HCT116 (cell line): ENCODE data around the gene EP400. TPM values are rescaled to one million over a fixed set of nuclear protein-coding genes. Genes with fewer than 3 reads are reported as not detected.

Experiments
- ATAC-seq: fragments of 200-7000 bp; cut with Tn5 transposase; 2 replicates; pipeline ENCODE4 v1.9.1; 2020; ENCODE audit warnings: mild to moderate bottlenecking, moderate library complexity
- BruUV-seq: library from RNA; stranded (reverse); fragments of 400-500 nt; replicated peaks from 2 replicates; lab custom pipeline; 2021; lab: Mats Ljungman, UMichigan
- CTCF ChIA-PET: fragments of 300-600 bp; sonication (Branson Sonifier 250); formaldehyde crosslinking; loops from one replicate; lab custom pipeline; 2021; ENCODE audit warnings: antibody characterized with exemption; lab: Charles Lee
- POLR2A ChIA-PET: fragments of 300-600, 350-600 bp; sonication (Branson Sonifier 250); formaldehyde crosslinking; loops from one replicate; lab custom pipeline; 2021; ENCODE audit warnings: antibody characterized with exemption; lab: Charles Lee
- RAD21 ChIA-PET, 2 experiments: fragments of 300-600 bp; sonication (Branson Sonifier 250); formaldehyde crosslinking; loops; one replicate each; lab custom pipeline; 2023; ENCODE audit warnings: low total read pairs in 2 of 2; ENCODE audit not compliant: uncharacterized antibody in 2 of 2, unreplicated experiment in 2 of 2, low non-redundant PET in 1 of 2; lab: Charles Lee
- DNase-seq: peaks from one replicate; pipeline ENCODE4 v3.0.0-alpha.2; 2010; ENCODE audit warnings: low read depth, low spot score
- H2AFZ ChIP-seq: fragments of 200-600 bp; shearing (Covaris generic), sonication (generic); 2 replicates; pipeline ENCODE4 v1.6.1; 2017; ENCODE audit warnings: low read depth, mixed run types, mixed read lengths, antibody characterized with exemption, low read length; ENCODE audit not compliant: poor library complexity, severe bottlenecking
- H3K27ac ChIP-seq: 2 replicates; pipeline ENCODE4 v1.5.1; 2012; ENCODE audit warnings: low read depth, low read length
- H3K27me3 ChIP-seq: fragments of 200-600 bp; sonication (generic); 2 replicates; pipeline ENCODE4 v1.6.1; 2016; ENCODE audit warnings: mixed run types, low read length, mixed read lengths; ENCODE audit not compliant: insufficient read depth
- H3K36me3 ChIP-seq, 2 experiments: fragments of 200-500 bp in 1 of 2; fragments of 200-600 bp in 1 of 2; sonication (Bioruptor generic) in 1 of 2; sonication (generic) in 1 of 2; 2 replicates each; pipeline versions ENCODE4 v1.5.1 to v1.6.1; 2014 to 2016; ENCODE audit warnings: low read length in 2 of 2, inconsistent platforms in 1 of 2, mixed read lengths in 1 of 2, mixed run types in 1 of 2; ENCODE audit not compliant: insufficient read depth in 2 of 2, control insufficient read depth in 1 of 2
- H3K4me1 ChIP-seq, 2 experiments: fragments of 200-600 bp in 1 of 2; sonication (generic) in 1 of 2; 2 replicates each; pipeline versions ENCODE4 v1.5.1 to v1.6.1; 2012 to 2017; ENCODE audit warnings: low read length in 2 of 2, inconsistent platforms in 1 of 2, mild to moderate bottlenecking in 1 of 2, mixed read lengths in 1 of 2, mixed run types in 1 of 2, moderate library complexity in 1 of 2; ENCODE audit not compliant: insufficient read depth in 2 of 2, control insufficient read depth in 1 of 2
- H3K4me2 ChIP-seq: fragments of 200-600 bp; sonication (generic); 2 replicates; pipeline ENCODE4 v1.6.1; 2017; ENCODE audit warnings: mixed run types, low read length, mixed read lengths
- H3K4me3 ChIP-seq, 2 experiments: fragments of 200-600 bp in 1 of 2; sonication (generic) in 1 of 2; replicated peaks in 1 of 2; 2 replicates each; pipeline ENCODE4 v1.5.1; 2011 to 2016; ENCODE audit warnings: low read length in 2 of 2, control low read depth in 1 of 2, low read depth in 1 of 2, mild to moderate bottlenecking in 1 of 2, mixed read lengths in 1 of 2, mixed run types in 1 of 2
- H3K79me2 ChIP-seq: fragments of 200-600 bp; sonication (generic); 2 replicates; pipeline ENCODE4 v1.6.1; 2017; ENCODE audit warnings: mild to moderate bottlenecking, mixed run types, low read length, moderate library complexity, mixed read lengths; ENCODE audit not compliant: insufficient read depth
- H3K9ac ChIP-seq: fragments of 200-600 bp; sonication (generic); 2 replicates; pipeline ENCODE4 v1.6.1; 2016; ENCODE audit warnings: low read length, mixed read lengths
- H3K9me2 ChIP-seq: fragments of 200-600 bp; sonication (generic), shearing (Covaris generic); 2 replicates; pipeline ENCODE4 v1.6.1; 2017; ENCODE audit warnings: mixed run types, mild to moderate bottlenecking, moderate library complexity; ENCODE audit not compliant: insufficient read depth
- H3K9me3 ChIP-seq, 2 experiments: fragments of 200-500 bp in 1 of 2; fragments of 200-600 bp in 1 of 2; sonication (Bioruptor generic) in 1 of 2; sonication (generic) in 1 of 2; 2 replicates each; pipeline ENCODE4 v1.6.1; 2014 to 2017; ENCODE audit warnings: low read length in 2 of 2, mixed read lengths in 2 of 2, inconsistent platforms in 1 of 2, low read depth in 1 of 2, mild to moderate bottlenecking in 1 of 2, mixed run types in 1 of 2, moderate library complexity in 1 of 2; ENCODE audit not compliant: control insufficient read depth in 1 of 2, insufficient read depth in 1 of 2
- H4K20me1 ChIP-seq: fragments of 200-600 bp; sonication (generic), shearing (Covaris generic); 2 replicates; pipeline ENCODE4 v1.6.1; 2017; ENCODE audit warnings: mixed run types, mild to moderate bottlenecking, moderate library complexity; ENCODE audit not compliant: insufficient read depth
- EGR1 ChIP-seq: IDR thresholded peaks from 2 replicates; pipeline ENCODE4 v1.6.1; 2012; ENCODE audit warnings: low read depth
- ELF1 ChIP-seq: IDR thresholded peaks from 2 replicates; pipeline ENCODE4 v1.6.1; 2012; ENCODE audit warnings: low read depth, borderline replicate concordance
- FOSL1 ChIP-seq: IDR thresholded peaks from 2 replicates; pipeline ENCODE4 v1.6.1; 2012; ENCODE audit warnings: low read depth
- JUND ChIP-seq: IDR thresholded peaks from 2 replicates; pipeline ENCODE4 v1.6.1; 2012
- MAX ChIP-seq: IDR thresholded peaks from 2 replicates; pipeline ENCODE4 v1.6.1; 2012
- POLR2A ChIP-seq: IDR thresholded peaks from 2 replicates; pipeline ENCODE4 v1.7.0; 2011; ENCODE audit warnings: borderline replicate concordance; ENCODE audit not compliant: insufficient read depth, insufficient read length; ENCODE audit errors: extremely low read depth
- RAD21 ChIP-seq: IDR thresholded peaks from 2 replicates; pipeline ENCODE4 v1.6.1; 2012; ENCODE audit warnings: low read depth, mild to moderate bottlenecking
- REST ChIP-seq: IDR thresholded peaks from 2 replicates; pipeline ENCODE4 v1.6.1; 2012; ENCODE audit warnings: low read depth
- SIN3A ChIP-seq: IDR thresholded peaks from 2 replicates; pipeline ENCODE4 v1.6.1; 2012; ENCODE audit warnings: low read depth
- SRF ChIP-seq: IDR thresholded peaks from 2 replicates; pipeline ENCODE4 v1.6.1; 2012; ENCODE audit warnings: low read depth
- ZBTB33 ChIP-seq: IDR thresholded peaks from 2 replicates; pipeline ENCODE4 v1.6.1; 2011; ENCODE audit warnings: mild to moderate bottlenecking, low read length, moderate library complexity; ENCODE audit not compliant: insufficient replicate concordance; ENCODE audit errors: extremely low read depth
- ZFX ChIP-seq: fragments of 450-650 bp; IDR thresholded peaks from 2 replicates; pipeline ENCODE4 v1.6.1; 2017
- ZNF274 ChIP-seq: fragments of 200-500 bp; sonication (Bioruptor generic); IDR thresholded peaks from 2 replicates; pipeline ENCODE4 v1.6.1; 2014; ENCODE audit warnings: mild to moderate bottlenecking, low read depth, low read length, inconsistent platforms
- intact Hi-C: fragments of 100-400 bp; cut with micrococcal nuclease; formaldehyde crosslinking; loops from 2 replicates; pipeline ENCODE4 v1.10.0; 2022
- total RNA-seq: library from RNA; stranded (reverse); gene quantifications from one replicate; pipeline ENCODE4 v1.2.1, GENCODE V29; 2021; ENCODE audit not compliant: unreplicated experiment

Gene EP400
- total RNA-seq, 1 experiment from 2014 or later: 54.5 TPM

- RAD21 ChIA-PET: no interaction called here
- CTCF ChIA-PET: no interaction called here
- intact Hi-C loops: no loop called here
- Histone ChIP-seq H3K36me3 (peaks cover 23 to 34% of the 10 kb centered on the region in 2 experiments; a peak in 3 of 4 replicates), H3K9ac (no peak overlapping the region), H3K27ac (no peak overlapping the region), H4K20me1 (no peaks in the 10 kb centered on the region), H2AFZ (no peak overlapping the region), H3K4me2 (no peak overlapping the region), H3K4me3 (no peak overlapping the region), H3K27me3 (no peaks in the 10 kb centered on the region), H3K4me1 (peaks cover 0 to 4% of the 10 kb centered on the region in 2 experiments; a peak in 1 of 4 replicates), H3K79me2 (no peaks in the 10 kb centered on the region; the same call in 1 of the 2 replicates), H3K9me3 (no peaks in the 10 kb centered on the region), H3K9me2 (no peaks in the 10 kb centered on the region)
- POLR2A ChIA-PET: no interaction called here
- DNase-seq: no peak
- ATAC-seq: no peak
- TF ChIP-seq SRF (no peak), EGR1 (no peak), ZBTB33 (no peak), ZFX (no peak), ELF1 (no peak), SIN3A (no peak), JUND (no peak), POLR2A (no peak), ZNF274 (no peak), REST (no peak), RAD21 (no peak), FOSL1 (no peak), MAX (no peak)
- no TSS peak for BruUV-seq
Observed at GRCh38 chr12:131943389-131943788, 6.4 kb upstream of the EP400 start.
